Activated naive CD8-positive, alpha-beta T cell (primary cell): ENCODE data around the gene CDKN2A.

ENCODE experiments used
- H3K27ac Mint-ChIP-seq: one replicate; pipeline ENCODE4 v1.8.0; 2021; ENCODE audit warnings: mixed read lengths
- H3K27me3 Mint-ChIP-seq: one replicate; pipeline ENCODE4 v1.8.0; 2021; ENCODE audit warnings: mixed read lengths
- H3K36me3 Mint-ChIP-seq: one replicate; pipeline ENCODE4 v1.8.0; 2021; ENCODE audit warnings: mixed read lengths
- H3K4me1 Mint-ChIP-seq: one replicate; pipeline ENCODE4 v1.8.0; 2021; ENCODE audit warnings: low read depth, mixed read lengths
- H3K4me3 Mint-ChIP-seq: one replicate; pipeline ENCODE4 v1.8.0; 2021; ENCODE audit warnings: mild to moderate bottlenecking, mixed read lengths
- H3K9me3 Mint-ChIP-seq: one replicate; pipeline ENCODE4 v1.8.0; 2021; ENCODE audit warnings: low read depth, mixed read lengths

CDKN2A gene

DNA sequence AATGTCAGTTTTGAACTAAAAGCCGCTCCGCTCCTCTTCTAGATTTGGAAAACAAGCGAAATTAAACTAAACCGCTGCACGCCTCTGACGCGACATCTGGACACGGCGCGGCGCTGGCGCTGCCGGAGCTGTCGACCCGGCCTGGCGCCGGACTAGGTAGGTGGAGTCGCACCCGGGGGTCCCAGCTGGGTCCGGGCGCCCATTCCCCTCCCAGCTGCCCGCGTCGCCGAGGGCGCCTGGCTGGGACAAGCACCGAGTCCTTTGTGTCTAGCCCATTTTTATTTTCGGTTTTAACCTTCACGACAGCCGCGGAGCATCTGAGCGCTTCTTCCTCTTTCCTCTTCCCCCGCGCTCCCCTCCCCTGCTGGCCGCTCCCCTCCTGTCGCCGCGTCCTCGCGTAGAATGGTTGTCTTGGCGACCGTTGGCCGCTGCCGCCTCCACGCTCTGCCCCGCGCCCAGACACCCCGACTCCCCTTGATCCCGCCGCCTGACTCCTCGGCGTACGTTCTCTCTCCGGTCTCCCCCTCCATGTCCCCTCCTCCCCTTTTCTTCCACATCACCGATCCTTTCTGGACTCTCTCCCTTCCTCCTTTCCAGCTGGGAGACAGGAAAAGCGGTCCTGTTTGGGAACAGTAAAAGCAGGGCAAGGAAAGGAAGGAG lies 944 bp upstream of the CDKN2A start:
- H3K27ac Mint-ChIP-seq = peak overlapping the region; percentile 54
- peak overlapping the region; percentile 96 for H3K4me3 Mint-ChIP-seq
- peaks cover 9% of the 10 kb centered on the region for H3K4me1 Mint-ChIP-seq
- no peaks in the 10 kb centered on the region for H3K36me3 Mint-ChIP-seq
- H3K27me3 Mint-ChIP-seq = peaks cover 16% of the 10 kb centered on the region
- H3K9me3 Mint-ChIP-seq = no peaks in the 10 kb centered on the region

GRCh38 chr9:21994556-21995005 lies 389 bp upstream of the CDKN2A start, which contains the start of gene CDKN2B-AS1:
TSS of gene CDKN2B-AS1 (plus strand) at chr9:21994791.
- peaks cover 18% of the 10 kb centered on the region for H3K27me3 Mint-ChIP-seq
- H3K27ac Mint-ChIP-seq = peak within 1 kb of the TSS; percentile 54
- H3K9me3 Mint-ChIP-seq = no peaks in the 10 kb centered on the region
- H3K4me1 Mint-ChIP-seq = peaks cover 9% of the 10 kb centered on the region
- H3K36me3 Mint-ChIP-seq = no peaks in the 10 kb centered on the region
- peak within 1 kb of the TSS; percentile 96 for H3K4me3 Mint-ChIP-seq

DNA sequence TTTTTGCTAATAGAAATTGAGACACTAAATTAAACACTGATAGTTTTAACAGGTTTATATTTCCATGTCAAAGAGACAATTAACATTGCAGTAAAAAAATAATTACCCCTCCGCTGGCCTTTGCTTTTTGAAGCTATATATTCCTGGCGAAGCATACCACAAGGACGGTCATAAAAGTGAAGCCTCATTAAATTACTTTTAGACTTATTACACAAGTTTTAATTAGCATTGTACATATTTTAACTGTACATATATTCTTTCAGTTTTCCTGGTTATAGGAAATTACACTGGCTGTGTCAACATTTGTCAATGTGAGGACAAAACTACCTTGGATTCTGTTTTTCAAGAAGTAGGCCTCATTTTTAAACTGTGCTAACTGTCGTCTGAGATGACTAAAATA lies 1.2 kb downstream of the CDKN2A start:
- Mint-ChIP-seq H3K9me3 (no peaks in the 10 kb centered on the region), H3K27me3 (peaks cover 31% of the 10 kb centered on the region), H3K36me3 (no peaks in the 10 kb centered on the region), H3K27ac (no peak overlapping the region), H3K4me1 (peaks cover 9% of the 10 kb centered on the region), H3K4me3 (peak overlapping the region; percentile 49)

- Mint-ChIP-seq H3K27me3 (peaks cover 39% of the 10 kb centered on the region), H3K4me3 (no peak overlapping the region)
Measured at GRCh38 chr9:21991072-21991959, 2.9 kb downstream of the CDKN2A start.

GRCh38 chr9:21989440-21990189 lies 4.6 kb downstream of the CDKN2A start:
- no peak overlapping the region for H3K27ac Mint-ChIP-seq
- H3K36me3 Mint-ChIP-seq = no peaks in the 10 kb centered on the region
- no peak overlapping the region for H3K4me3 Mint-ChIP-seq
- no peaks in the 10 kb centered on the region for H3K9me3 Mint-ChIP-seq
- peaks cover 44% of the 10 kb centered on the region for H3K27me3 Mint-ChIP-seq
- H3K4me1 Mint-ChIP-seq = peaks cover 4% of the 10 kb centered on the region

More at GRCh38 chr9:21991072-21991959, 2.9 kb downstream of the CDKN2A start:
- Mint-ChIP-seq H3K27ac (no peak overlapping the region), H3K4me1 (peaks cover 9% of the 10 kb centered on the region), H3K9me3 (no peaks in the 10 kb centered on the region), H3K36me3 (no peaks in the 10 kb centered on the region)

DNA sequence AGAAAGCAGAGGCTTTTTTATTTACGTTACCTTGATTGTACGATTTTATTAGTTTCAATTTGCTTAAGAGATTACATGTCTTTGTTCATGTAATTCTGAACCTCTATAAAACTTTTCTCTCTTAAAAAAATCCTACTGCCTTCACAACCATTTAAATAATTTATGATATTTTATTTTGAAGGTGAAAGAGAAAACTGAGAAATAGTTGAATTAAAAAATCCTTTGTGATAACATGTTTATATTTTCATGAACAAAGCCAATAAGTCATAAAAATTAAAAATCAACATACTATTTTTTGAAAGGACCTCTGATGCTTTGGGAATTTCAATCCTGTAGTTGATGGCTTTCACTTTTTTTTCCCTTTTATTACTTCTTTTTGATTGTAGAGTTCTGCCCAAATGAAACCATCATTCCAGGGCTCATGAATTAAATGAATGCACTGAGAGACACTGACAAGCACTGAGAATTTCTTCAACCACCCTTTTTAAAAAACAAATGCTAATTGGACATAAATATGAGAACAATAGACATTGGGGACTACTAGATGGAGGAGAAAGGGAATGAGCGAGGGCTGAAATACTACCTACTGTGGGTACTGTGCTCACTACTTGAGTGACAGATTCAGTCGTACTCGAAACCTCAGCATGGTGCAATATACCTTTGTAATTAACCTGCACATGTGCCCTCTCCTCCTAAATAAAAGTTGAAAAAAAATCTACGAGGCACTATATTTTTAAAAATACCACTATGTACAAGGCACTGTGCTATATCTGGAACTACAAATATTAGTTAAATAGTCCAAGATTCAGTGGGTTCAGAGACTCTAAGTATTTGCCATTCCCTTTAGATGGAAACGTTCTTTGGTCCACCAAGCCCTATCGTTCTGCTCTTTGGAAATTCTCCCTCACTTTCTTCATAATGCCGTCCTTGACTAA lies 5.9 kb downstream of the CDKN2A start:
- H3K27ac Mint-ChIP-seq = no peak overlapping the region
- peaks cover 2% of the 10 kb centered on the region for H3K4me1 Mint-ChIP-seq
- H3K27me3 Mint-ChIP-seq = peaks cover 52% of the 10 kb centered on the region
- no peak overlapping the region for H3K4me3 Mint-ChIP-seq
- no peaks in the 10 kb centered on the region for H3K36me3 Mint-ChIP-seq
- no peaks in the 10 kb centered on the region for H3K9me3 Mint-ChIP-seq

DNA sequence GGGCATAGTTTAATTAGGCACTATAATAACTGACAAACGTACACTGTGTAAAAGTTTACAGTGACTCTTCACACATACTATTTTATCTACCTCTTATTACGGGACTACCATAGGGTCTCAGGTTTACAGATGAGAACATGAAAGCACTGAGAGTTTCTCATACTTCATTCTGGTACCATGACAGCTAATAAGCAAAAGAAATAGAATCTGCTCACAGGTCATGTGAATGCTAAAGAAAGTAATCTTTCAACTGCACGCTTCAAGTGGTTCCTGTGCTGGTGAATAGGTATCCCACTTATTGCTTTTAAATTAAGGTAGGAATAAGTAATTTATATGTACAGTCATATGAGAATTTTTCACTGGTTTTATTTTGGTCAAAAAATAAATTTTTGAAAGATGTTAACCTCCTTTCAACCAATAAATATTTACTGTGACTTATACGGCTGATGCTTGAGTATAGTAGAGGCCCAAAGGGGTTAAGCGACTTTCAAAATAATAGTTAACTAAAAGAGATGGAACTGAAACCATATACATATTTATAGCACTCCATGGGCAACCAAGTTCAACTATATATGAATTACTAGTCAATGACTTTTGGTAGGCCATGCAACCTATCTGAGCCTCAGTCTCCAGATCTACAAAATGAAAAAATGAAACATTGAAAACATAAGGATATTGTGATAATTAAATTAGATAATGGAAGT lies 8.1 kb downstream of the CDKN2A start:
- Mint-ChIP-seq H3K4me3 (no peak overlapping the region), H3K27ac (no peak overlapping the region), H3K36me3 (no peaks in the 10 kb centered on the region), H3K9me3 (no peaks in the 10 kb centered on the region), H3K4me1 (no peaks in the 10 kb centered on the region), H3K27me3 (peaks cover 61% of the 10 kb centered on the region)

DNA sequence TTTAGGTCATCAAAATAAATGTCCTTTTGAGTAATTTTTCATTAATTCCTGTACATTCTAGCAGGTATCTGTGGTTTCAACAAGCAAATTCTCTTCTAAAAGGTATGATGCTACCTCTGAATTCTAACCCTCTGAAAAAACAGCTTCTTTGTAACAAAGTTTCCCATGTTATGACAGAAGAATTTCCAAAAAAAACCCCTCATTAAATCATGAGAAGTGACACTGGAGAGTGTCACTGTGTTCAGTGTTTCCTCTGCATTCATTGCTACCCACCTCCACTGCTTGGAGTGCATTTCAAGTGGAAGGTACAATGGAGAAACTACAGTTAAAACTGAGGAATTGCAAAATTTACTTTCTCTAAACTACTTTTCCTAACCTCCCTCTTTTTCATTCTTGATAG lies 10.1 kb downstream of the CDKN2A start:
- no peaks in the 10 kb centered on the region for H3K4me1 Mint-ChIP-seq
- H3K27me3 Mint-ChIP-seq = peaks cover 58% of the 10 kb centered on the region
- no peaks in the 10 kb centered on the region for H3K36me3 Mint-ChIP-seq
- no peak overlapping the region for H3K27ac Mint-ChIP-seq
- no peak overlapping the region for H3K4me3 Mint-ChIP-seq
- H3K9me3 Mint-ChIP-seq = peaks cover 2% of the 10 kb centered on the region

DNA sequence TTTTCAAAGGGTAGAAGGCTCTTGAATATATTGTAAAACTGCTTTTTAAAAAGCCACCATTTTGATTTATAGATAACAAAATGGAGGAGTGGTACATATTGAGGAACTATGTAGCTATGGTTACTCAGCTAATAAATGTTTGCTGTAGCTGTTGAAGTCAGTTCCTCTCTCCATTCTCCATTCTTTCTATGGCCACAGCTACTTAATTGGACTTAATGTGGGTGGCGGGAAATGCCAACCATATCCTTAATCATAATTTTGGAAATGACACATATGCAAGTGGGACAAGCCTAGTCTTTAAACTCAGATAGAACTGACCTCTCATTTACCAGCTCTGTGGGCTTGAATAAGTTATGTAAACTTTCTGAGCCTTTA lies 10.6 kb downstream of the CDKN2A start:
- Mint-ChIP-seq H3K4me1 (no peaks in the 10 kb centered on the region), H3K9me3 (peaks cover 6% of the 10 kb centered on the region), H3K4me3 (no peak overlapping the region), H3K36me3 (no peaks in the 10 kb centered on the region), H3K27me3 (peaks cover 60% of the 10 kb centered on the region), H3K27ac (no peak overlapping the region)

GRCh38 chr9:21982861-21983560 lies 11.2 kb downstream of the CDKN2A start:
- Mint-ChIP-seq H3K4me3 (no peak overlapping the region), H3K9me3 (peaks cover 6% of the 10 kb centered on the region), H3K27me3 (peaks cover 57% of the 10 kb centered on the region)

GRCh38 chr9:21982391-21982790 lies 11.8 kb downstream of the CDKN2A start:
- peaks cover 6% of the 10 kb centered on the region for H3K9me3 Mint-ChIP-seq
- no peaks in the 10 kb centered on the region for H3K4me1 Mint-ChIP-seq
- peaks cover 58% of the 10 kb centered on the region for H3K27me3 Mint-ChIP-seq
- H3K4me3 Mint-ChIP-seq = no peak overlapping the region
- H3K27ac Mint-ChIP-seq = no peak overlapping the region
- H3K36me3 Mint-ChIP-seq = no peaks in the 10 kb centered on the region

More at GRCh38 chr9:21982861-21983560, 11.2 kb downstream of the CDKN2A start:
- Mint-ChIP-seq H3K27ac (no peak overlapping the region), H3K4me1 (no peaks in the 10 kb centered on the region), H3K36me3 (no peaks in the 10 kb centered on the region)

DNA sequence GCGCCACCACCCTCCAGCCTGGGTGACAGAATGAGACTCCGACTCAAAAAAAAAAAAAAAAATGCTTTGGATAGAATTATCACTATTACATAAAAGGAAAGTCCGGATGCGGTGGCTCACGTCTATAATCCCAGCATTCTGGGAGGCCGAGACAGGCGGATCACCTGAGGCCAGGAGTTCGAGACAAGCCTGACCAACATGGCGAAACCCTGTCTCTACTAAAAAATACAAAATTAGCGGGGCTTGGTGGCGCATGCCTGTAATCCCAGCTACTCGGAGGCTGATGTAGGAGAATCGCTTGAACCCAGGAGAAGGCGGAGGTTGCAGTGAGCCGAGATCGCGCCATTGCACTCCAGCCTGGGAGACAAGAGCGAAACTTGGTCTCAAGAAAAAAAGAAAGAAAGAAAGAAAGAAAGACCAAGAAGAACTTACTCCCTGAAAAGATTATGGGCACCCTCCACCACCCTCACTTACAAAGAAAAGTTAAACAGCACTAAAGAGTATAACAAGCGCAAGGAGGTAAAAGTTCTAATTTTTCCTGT lies 17.8 kb downstream of the CDKN2A start:
- H3K27ac Mint-ChIP-seq = no peak overlapping the region
- H3K36me3 Mint-ChIP-seq = no peaks in the 10 kb centered on the region
- peaks cover 20% of the 10 kb centered on the region for H3K4me1 Mint-ChIP-seq
- H3K4me3 Mint-ChIP-seq = no peak overlapping the region
- peaks cover 56% of the 10 kb centered on the region for H3K27me3 Mint-ChIP-seq
- H3K9me3 Mint-ChIP-seq = peaks cover 6% of the 10 kb centered on the region
